ENCODE measurements around the gene PIEZO2.

- TF ChIP-seq EP300 (conservative IDR thresholded peaks at IDR 0.05; ENCODE audit: poor library complexity, severe bottlenecking) (no peak), CTCF (IDR thresholded peaks at IDR 0.05; ENCODE audit: poor library complexity, severe bottlenecking) (no peak), EZH2 (IDR thresholded peaks at IDR 0.05; ENCODE audit: borderline replicate concordance, insufficient read depth, low read length, poor library complexity, severe bottlenecking) (no peak), POLR2AphosphoS5 (IDR thresholded peaks at IDR 0.05) (no peak), TAF1 (IDR thresholded peaks at IDR 0.05; ENCODE audit: low read depth) (no peak), MXI1 (conservative IDR thresholded peaks at IDR 0.05; ENCODE audit: poor library complexity, severe bottlenecking) (no peak), SMC3 (conservative IDR thresholded peaks at IDR 0.05; ENCODE audit: poor library complexity) (no peak)
- TF ChIP-seq, protein P1, sequence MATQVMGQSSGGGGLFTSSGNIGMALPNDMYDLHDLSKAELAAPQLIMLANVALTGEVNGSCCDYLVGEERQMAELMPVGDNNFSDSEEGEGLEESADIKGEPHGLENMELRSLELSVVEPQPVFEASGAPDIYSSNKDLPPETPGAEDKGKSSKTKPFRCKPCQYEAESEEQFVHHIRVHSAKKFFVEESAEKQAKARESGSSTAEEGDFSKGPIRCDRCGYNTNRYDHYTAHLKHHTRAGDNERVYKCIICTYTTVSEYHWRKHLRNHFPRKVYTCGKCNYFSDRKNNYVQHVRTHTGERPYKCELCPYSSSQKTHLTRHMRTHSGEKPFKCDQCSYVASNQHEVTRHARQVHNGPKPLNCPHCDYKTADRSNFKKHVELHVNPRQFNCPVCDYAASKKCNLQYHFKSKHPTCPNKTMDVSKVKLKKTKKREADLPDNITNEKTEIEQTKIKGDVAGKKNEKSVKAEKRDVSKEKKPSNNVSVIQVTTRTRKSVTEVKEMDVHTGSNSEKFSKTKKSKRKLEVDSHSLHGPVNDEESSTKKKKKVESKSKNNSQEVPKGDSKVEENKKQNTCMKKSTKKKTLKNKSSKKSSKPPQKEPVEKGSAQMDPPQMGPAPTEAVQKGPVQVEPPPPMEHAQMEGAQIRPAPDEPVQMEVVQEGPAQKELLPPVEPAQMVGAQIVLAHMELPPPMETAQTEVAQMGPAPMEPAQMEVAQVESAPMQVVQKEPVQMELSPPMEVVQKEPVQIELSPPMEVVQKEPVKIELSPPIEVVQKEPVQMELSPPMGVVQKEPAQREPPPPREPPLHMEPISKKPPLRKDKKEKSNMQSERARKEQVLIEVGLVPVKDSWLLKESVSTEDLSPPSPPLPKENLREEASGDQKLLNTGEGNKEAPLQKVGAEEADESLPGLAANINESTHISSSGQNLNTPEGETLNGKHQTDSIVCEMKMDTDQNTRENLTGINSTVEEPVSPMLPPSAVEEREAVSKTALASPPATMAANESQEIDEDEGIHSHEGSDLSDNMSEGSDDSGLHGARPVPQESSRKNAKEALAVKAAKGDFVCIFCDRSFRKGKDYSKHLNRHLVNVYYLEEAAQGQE (IDR thresholded peaks at IDR 0.05; ENCODE audit: borderline replicate concordance), result no peak
Observed at GRCh38 chr18:10723496-10723895, 425.9 kb downstream of the PIEZO2 start.
